K562 (cell line): ENCODE data around the gene NMNAT2. TPM values are rescaled to one million over a fixed set of nuclear protein-coding genes. Genes with fewer than 3 reads are reported as not detected.

Experiments used
- ATAC-seq: fragments of 200-7000 bp; cut with Tn5 transposase; 3 replicates; pipeline ENCODE4 v1.9.1; 2020; ENCODE audit warnings: moderate library complexity
- BruUV-seq: library from RNA; stranded (reverse); fragments of 400-500 nt; replicated peaks from 2 replicates; lab custom pipeline; 2021; lab: Mats Ljungman, UMichigan
- CTCF ChIA-PET: fragments of 300-600 bp; formaldehyde crosslinking; extraction: SDS; loops from one replicate; lab custom pipeline; 2021; ENCODE audit warnings: low intra/inter-chr PET ratio; lab: Yijun Ruan, JAX
- POLR2A ChIA-PET: fragments of 300-600, 350-650 bp; sonication (Branson Sonifier 250); formaldehyde crosslinking; extraction: SDS; loops from one replicate; lab custom pipeline; 2021; ENCODE audit warnings: antibody characterized with exemption, inconsistent platforms; lab: Yijun Ruan, JAX
- DNase-seq, 4 experiments: peaks; one replicate each; pipeline versions ENCODE4 v3.0.0 to v3.0.0-alpha.2; 2011 to 2018; ENCODE audit warnings: low spot score in 3 of 4, mixed read lengths in 3 of 4; ENCODE audit errors: extremely low read depth in 1 of 4
- FAIRE-seq: peaks from 2 replicates; lab custom pipeline; 2011; peaks lifted over from hg19 to GRCh38; lab: Jason Lieb, UNC
- H2AFZ ChIP-seq: 2 replicates; pipeline ENCODE4 v1.6.0; 2011; ENCODE audit warnings: low read depth, low read length, control low read depth, inconsistent platforms
- H3K27ac ChIP-seq: fragments of 200-600 bp; 3 replicates; pipeline ENCODE4 v1.8.0; 2011; ENCODE audit warnings: low read depth, mild to moderate bottlenecking, control low read depth, inconsistent platforms, low read length, moderate library complexity, mixed read lengths; ENCODE audit errors: extremely low read depth
- H3K27me3 ChIP-seq, 2 experiments: fragments of 300-600 bp in 1 of 2; 2 replicates in 1 of 2; 3 replicates in 1 of 2; pipeline versions ENCODE4 v1.6.0 to v1.8.0; 2011; ENCODE audit warnings: inconsistent platforms in 2 of 2, low read length in 2 of 2, mild to moderate bottlenecking in 1 of 2, mixed read lengths in 1 of 2, moderate library complexity in 1 of 2; ENCODE audit not compliant: control insufficient read depth in 2 of 2, insufficient read depth in 2 of 2
- H3K36me3 ChIP-seq: fragments of 300-600 bp; 3 replicates; pipeline ENCODE4 v1.8.0; 2011; ENCODE audit warnings: mild to moderate bottlenecking, low read length, inconsistent platforms; ENCODE audit not compliant: control insufficient read depth, insufficient read depth
- H3K4me1 ChIP-seq, 2 experiments: fragments of 200-600 bp in 1 of 2; replicated peaks in 1 of 2; 2 replicates in 1 of 2; 3 replicates in 1 of 2; pipeline versions ENCODE4 v1.5.1 to v1.8.0; 2011; ENCODE audit warnings: inconsistent platforms in 2 of 2, low read length in 2 of 2, mild to moderate bottlenecking in 1 of 2, mixed read lengths in 1 of 2, moderate library complexity in 1 of 2; ENCODE audit not compliant: control insufficient read depth in 2 of 2, insufficient read depth in 2 of 2
- H3K4me2 ChIP-seq: 2 replicates; pipeline ENCODE4 v1.6.1; 2011; ENCODE audit warnings: low read length, control low read depth, inconsistent platforms, mixed read lengths; ENCODE audit not compliant: insufficient read depth
- H3K4me3 ChIP-seq: fragments of 200-600 bp; sonication (generic), shearing (Covaris generic); 2 replicates; pipeline ENCODE4 v1.5.1; 2016; ENCODE audit warnings: control low read depth, inconsistent platforms
- H3K79me2 ChIP-seq: fragments of 200-600 bp; 3 replicates; pipeline ENCODE4 v1.8.0; 2011; ENCODE audit warnings: low read length, inconsistent platforms; ENCODE audit not compliant: control insufficient read depth, insufficient read depth
- H3K9ac ChIP-seq, 2 experiments: 2 replicates each; pipeline versions ENCODE4 v1.6.0 to v1.6.1; 2011; ENCODE audit warnings: low read depth in 2 of 2, low read length in 2 of 2, control low read depth in 1 of 2, inconsistent platforms in 1 of 2, mild to moderate bottlenecking in 1 of 2, mixed read lengths in 1 of 2; ENCODE audit not compliant: insufficient read depth in 1 of 2
- H3K9me1 ChIP-seq: one replicate; pipeline ENCODE4 v1.6.0; 2011; ENCODE audit warnings: inconsistent platforms, mild to moderate bottlenecking, low read length, moderate library complexity; ENCODE audit not compliant: control insufficient read depth, insufficient read depth
- H3K9me3 ChIP-seq: replicated peaks from 2 replicates; pipeline ENCODE4 v1.5.1; 2011; ENCODE audit warnings: low read depth, low read length, inconsistent platforms; ENCODE audit not compliant: control insufficient read depth, insufficient read depth
- H4K20me1 ChIP-seq: replicated peaks from 2 replicates; pipeline ENCODE4 v1.6.1; 2011; ENCODE audit warnings: low read length, inconsistent platforms, mixed read lengths; ENCODE audit not compliant: control insufficient read depth, insufficient read depth
- ARHGAP35 ChIP-seq: fragments of 450-650 bp; IDR thresholded peaks from 2 replicates; pipeline ENCODE4 v1.6.1; 2018; ENCODE audit not compliant: partially characterized antibody
- CBX8 ChIP-seq: fragments of 200-600 bp; sonication (generic); IDR thresholded peaks from 2 replicates; pipeline ENCODE4 v1.6.1; 2012; ENCODE audit warnings: borderline replicate concordance, mixed run types, low read depth, mild to moderate bottlenecking, moderate library complexity, mixed read lengths, low read length, control low read depth, inconsistent platforms; ENCODE audit not compliant: poor library complexity, severe bottlenecking; ENCODE audit errors: extremely low read depth
- DMBX1 ChIP-seq: fragments of 250-450 bp; sonication (Bioruptor Pico); IDR thresholded peaks from 2 replicates; pipeline ENCODE4 v1.8.0; 2022; ENCODE audit warnings: inconsistent platforms, mild to moderate bottlenecking, moderate library complexity, borderline replicate concordance
- E2F5 ChIP-seq: sonication (generic); formaldehyde crosslinking; IDR thresholded peaks from 2 replicates; pipeline ENCODE4 v1.8.0; 2022; ENCODE audit warnings: mild to moderate bottlenecking, missing genetic modification reagents
- THRB ChIP-seq: fragments of 450-650 bp; formaldehyde crosslinking; conservative IDR thresholded peaks from 2 replicates; pipeline ENCODE4 v1.4.0; 2022; ENCODE audit warnings: mild to moderate bottlenecking, missing genetic modification characterization
- ZSCAN32 ChIP-seq: fragments of 450-650 bp; formaldehyde crosslinking; IDR thresholded peaks from 2 replicates; pipeline ENCODE4 v1.4.0; 2020; ENCODE audit warnings: mild to moderate bottlenecking, moderate library complexity
- WGBS: fragments of 100-300 bp; shearing (Covaris generic); methylation state at CpG from one replicate; pipeline ENCODE4 v1.1.6; 2016; ENCODE audit warnings: low coverage, mixed read lengths; ENCODE audit not compliant: insufficient coverage; ENCODE audit errors: missing lambda C conversion rate; 5-methylcytosine and 5-hydroxymethylcytosine counted together
- in situ Hi-C: fragments of 300-500 bp; cut with MboI; formaldehyde crosslinking; loops from 4 replicates; pipeline ENCODE4 v1.15.0; 2018; ENCODE audit warnings: inconsistent platforms, mixed read lengths
- intact Hi-C: fragments of 100-400 bp; cut with micrococcal nuclease; formaldehyde crosslinking; loops from 2 replicates; pipeline ENCODE4 v1.14.2; 2022
- polyA plus RNA-seq, 8 experiments: library from polyadenylated mRNA; depleted of rRNA in 4 of 8; stranded (reverse) in 5 of 8; unstranded in 3 of 8; fragments of >200 nt; fragmentation: Nextera tagmentation in 2 of 8; fragmentation: Illumina TruSeq in 1 of 8; extraction: Ambion mirVana in 2 of 8; extraction: Trizol in 1 of 8; gene quantifications; 2 replicates each; pipeline versions ENCODE4 v1.2.1 to v1.2.3, GENCODE V29; 2011 to 2014; ENCODE audit warnings: inconsistent platforms in 1 of 8, missing spikeins in 1 of 8
- total RNA-seq, 7 experiments: library from RNA; depleted of rRNA in 6 of 7; stranded (reverse); fragments of >200 nt in 6 of 7; fragmentation: Illumina TruSeq in 2 of 7; extraction: Trizol in 2 of 7; gene quantifications; 2 replicates each; pipeline versions ENCODE4 v1.2.1 to v1.2.3, GENCODE V29; 2011 to 2021; ENCODE audit warnings: low replicate concordance in 1 of 7
- TF ChIP-seq, protein P1 (sequence below): fragments of 250-450 bp; sonication (Bioruptor Pico); IDR thresholded peaks from 2 replicates; pipeline ENCODE4 v1.5.0; 2021
- TF ChIP-seq, protein P2 (sequence below): fragments of 450-650 bp; formaldehyde crosslinking; IDR thresholded peaks from 2 replicates; pipeline ENCODE4 v1.4.0; 2020; ENCODE audit warnings: mild to moderate bottlenecking, moderate library complexity

The NMNAT2 gene
- total and polyA plus RNA-seq, 9 of the 15 experiments (the other 6 are each of a cell fraction or from before 2014, with no cell fraction given): not detected

DNA sequence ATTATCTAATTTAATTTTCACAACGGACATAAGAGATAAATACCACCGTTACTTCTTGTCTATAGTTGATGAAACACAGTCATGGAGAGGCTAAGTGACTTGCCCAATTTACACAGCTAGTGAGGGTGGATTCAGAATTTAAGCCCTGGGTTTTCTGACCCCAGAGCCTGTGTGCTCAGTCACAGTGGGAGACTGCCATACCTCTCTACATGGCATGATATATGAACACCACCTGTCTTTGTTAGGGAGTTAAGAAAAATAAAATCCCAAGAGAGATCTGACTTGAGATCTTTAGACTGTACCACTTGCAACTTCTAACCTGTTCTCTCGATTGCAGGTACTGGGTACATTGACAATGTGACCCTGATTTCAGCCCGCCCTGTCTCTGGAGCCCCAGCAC is 191.8 kb downstream of the NMNAT2 start:
- FAIRE-seq: no peak
- Histone ChIP-seq H3K4me1 (no peaks in the 10 kb centered on the region), H3K79me2 (no peaks in the 10 kb centered on the region), H3K36me3 (no peaks in the 10 kb centered on the region), H3K4me2 (no peak overlapping the region), H3K27ac (no peak overlapping the region), H3K9me3 (no peaks in the 10 kb centered on the region), H3K4me3 (no peak overlapping the region), H3K27me3 (peaks cover 2 to 35% of the 10 kb centered on the region in 2 experiments; a peak in 4 of 5 replicates), H2AFZ (no peak overlapping the region), H3K9ac (no peak overlapping the region), H3K9me1 (no peaks in the 10 kb centered on the region), H4K20me1 (no peaks in the 10 kb centered on the region; the same call in 1 of the 2 replicates)
- POLR2A ChIA-PET: no interaction called here
- DNase-seq: no peak
- intact Hi-C loops (no loop called here), in situ Hi-C loops (loop anchor here (25.0 kb wide), 1 partner anchor 264 kb away; the partner anchor contains the start of gene SHCBP1L)
- CTCF ChIA-PET: no interaction called here
- 0% methylated on average over 4 of the region's 4 CpGs for WGBS
- no peak for ATAC-seq
- BruUV-seq: no TSS peak
- TF ChIP-seq, protein P1, sequence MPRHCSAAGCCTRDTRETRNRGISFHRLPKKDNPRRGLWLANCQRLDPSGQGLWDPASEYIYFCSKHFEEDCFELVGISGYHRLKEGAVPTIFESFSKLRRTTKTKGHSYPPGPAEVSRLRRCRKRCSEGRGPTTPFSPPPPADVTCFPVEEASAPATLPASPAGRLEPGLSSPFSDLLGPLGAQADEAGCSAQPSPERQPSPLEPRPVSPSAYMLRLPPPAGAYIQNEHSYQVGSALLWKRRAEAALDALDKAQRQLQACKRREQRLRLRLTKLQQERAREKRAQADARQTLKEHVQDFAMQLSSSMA (CRISPR knock-in tag): no peak
- TF ChIP-seq THRB (CRISPR knock-in tag): no peak
- TF ChIP-seq CBX8: no peak
- TF ChIP-seq, protein P2, sequence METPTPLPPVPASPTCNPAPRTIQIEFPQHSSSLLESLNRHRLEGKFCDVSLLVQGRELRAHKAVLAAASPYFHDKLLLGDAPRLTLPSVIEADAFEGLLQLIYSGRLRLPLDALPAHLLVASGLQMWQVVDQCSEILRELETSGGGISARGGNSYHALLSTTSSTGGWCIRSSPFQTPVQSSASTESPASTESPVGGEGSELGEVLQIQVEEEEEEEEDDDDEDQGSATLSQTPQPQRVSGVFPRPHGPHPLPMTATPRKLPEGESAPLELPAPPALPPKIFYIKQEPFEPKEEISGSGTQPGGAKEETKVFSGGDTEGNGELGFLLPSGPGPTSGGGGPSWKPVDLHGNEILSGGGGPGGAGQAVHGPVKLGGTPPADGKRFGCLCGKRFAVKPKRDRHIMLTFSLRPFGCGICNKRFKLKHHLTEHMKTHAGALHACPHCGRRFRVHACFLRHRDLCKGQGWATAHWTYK (CRISPR knock-in tag): no peak
- TF ChIP-seq DMBX1 (CRISPR knock-in tag): no peak
- no peak for TF ChIP-seq E2F5 (CRISPR knock-in tag)
- no peak for TF ChIP-seq ARHGAP35
- no peak for TF ChIP-seq ZSCAN32 (CRISPR knock-in tag)
